HG03175 (cell line): ENCODE results near the gene JAZF1.
"Not testable (repeated sequence)": the region's sequence is repeated elsewhere in the genome, so short reads cannot be mapped to it uniquely, and the experiment has no call there.

Source experiments
- ATAC-seq: cut with Tn5 transposase; IDR thresholded peaks from one replicate; pipeline ENCODE4 v1.9.1; 2021; ENCODE audit warnings: mild to moderate bottlenecking, moderate library complexity; ENCODE audit not compliant: unreplicated experiment

Gene JAZF1

DNA sequence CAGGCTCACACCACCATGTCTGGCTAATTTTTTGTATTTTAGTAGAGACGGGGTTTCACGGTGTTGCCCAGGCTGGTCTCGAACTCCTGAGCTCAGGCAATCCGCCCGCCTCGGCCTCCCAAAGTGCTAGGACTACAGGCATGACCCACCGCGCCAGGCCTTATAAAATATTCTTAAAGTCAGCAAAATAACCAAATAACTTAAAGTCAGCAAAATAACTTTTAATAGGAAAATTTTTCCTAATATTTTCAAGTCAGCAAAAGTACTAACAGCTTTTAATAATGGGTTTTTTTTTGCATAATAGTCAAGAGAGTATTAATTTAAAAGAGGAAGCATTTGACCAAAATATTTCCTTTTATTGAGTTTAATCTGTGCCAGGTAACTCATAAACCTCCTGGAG lies 258.2 kb downstream of the JAZF1 start:
- not testable (repeated sequence) for ATAC-seq

DNA sequence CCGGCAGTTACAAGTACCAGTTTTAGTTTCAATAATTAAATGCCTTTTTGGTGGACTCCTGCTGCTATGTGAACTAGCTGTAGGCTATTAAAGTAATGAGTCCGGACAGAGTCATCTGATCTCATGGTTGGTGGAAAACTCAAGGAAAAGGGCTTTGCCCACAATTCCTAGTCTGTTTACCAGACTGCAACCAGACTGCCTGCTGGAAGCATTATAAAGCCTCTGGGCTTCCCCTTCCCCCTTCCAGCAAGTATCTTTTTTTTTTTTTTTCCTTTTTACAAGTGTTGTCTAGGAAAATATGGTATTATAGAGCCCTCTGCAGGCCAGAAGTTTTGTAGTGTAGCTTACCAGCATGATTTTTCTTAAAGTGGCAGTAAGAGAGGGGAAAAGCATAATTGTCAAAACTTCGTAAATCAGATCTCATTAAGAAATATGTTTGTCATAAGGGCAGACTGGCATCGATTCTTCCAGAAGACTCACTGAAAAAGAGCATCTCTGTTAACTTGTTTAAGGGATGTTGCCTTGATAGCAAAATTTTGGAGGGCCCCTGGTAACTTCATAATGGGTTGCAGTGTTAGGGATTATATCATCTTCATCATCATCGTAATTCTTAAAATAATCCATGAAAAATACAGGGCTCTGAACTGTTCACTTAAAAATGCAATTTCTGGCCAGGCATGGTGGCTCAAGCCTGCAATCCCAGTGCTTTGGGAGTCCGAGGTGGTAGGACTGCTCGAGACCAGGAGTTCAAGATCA lies 259.3 kb downstream of the JAZF1 start:
- ATAC-seq, result peak; percentile 36

DNA sequence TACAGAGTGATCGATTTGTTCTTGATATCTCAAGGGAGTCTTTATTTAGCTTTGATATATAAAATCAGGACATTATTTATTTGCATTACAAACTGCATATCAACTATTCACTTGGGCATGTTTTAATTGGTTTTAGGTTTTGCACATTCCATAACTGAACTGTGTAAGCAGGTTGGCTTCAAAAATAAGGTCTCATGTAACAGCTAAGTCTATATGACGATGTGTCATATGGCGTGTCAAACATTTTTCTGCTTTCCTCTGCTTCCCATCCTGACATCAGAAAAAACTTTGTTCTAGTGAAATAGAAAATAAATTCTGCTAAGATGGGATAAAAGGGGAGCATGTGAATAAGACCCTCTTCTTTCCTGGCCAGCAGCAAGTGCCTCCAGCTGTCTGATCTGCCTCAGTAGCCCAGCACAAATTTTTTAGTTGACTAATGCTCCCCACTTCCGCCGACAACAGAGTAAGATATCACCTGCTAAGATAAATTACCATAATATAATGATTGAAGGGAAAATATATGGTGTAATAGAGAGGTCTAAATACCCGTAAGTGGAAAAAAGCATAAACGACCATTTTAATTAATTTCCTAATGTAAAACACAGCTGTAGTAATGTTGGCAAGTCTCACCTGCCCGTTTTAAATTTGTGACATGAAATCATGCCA lies 260.2 kb downstream of the JAZF1 start:
- no peak for ATAC-seq

DNA sequence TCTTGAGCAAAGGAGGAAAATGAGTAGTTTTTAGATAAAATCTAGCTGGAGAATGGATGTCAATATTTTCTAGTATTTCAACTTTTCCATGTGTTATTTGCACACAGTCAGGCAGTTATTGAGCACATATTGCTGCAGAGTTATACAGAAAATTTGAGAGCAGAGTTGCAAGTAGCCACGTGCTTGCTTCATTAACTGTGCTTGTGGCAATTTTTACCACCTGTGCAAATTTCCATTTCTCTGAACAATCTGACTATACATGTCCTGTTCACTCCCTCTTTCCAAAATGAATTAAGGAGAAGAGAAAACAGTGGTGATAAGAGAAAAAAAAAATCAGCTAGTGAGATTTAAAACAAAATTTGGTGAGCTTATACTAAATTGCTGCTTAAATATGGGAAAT lies 262.1 kb downstream of the JAZF1 start:
- ATAC-seq, result no peak

DNA sequence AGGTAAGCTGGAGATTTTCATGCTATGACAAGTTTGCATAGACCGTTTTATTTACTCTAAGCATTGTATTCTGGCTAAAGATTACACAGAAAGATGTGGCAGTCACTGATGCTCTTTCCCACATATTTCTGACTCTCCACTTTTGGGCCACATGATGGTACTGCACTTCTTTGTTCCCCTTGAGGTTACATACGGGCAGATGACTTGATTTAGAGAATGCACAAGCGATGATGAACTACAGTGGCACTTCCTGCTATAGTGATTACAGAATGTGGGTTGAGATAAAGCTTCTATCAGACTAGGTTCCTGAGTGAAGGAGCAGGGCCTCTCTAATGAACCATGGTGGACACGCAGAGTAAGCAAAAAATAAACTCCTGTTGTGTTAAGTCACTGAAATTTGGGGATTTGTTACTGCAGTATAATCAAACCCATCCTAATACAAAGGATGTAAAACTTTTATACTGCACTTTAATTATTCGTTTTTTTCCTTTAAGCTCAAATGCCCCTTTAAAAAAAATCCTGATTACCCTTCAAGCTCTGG lies 262.8 kb downstream of the JAZF1 start:
- ATAC-seq, result no peak

DNA sequence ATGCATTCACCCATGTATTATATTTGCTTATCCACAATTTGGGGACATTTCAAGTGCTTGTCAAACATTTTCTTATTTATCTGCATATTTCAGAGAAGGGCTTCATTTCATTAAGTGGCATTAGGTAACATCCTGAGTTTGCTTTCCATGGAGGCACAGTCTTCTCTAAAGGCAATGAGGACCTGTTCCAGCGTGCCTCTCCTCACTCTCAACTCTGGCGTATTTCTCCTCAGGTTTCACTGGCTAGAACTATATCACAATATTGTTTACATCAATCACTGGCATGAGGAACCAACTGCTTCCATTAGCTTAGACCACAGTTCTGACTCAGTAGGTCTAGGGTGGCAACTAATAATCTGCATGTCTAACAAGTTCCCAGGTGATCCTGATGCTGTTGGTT lies 263.5 kb downstream of the JAZF1 start:
- no peak for ATAC-seq

DNA sequence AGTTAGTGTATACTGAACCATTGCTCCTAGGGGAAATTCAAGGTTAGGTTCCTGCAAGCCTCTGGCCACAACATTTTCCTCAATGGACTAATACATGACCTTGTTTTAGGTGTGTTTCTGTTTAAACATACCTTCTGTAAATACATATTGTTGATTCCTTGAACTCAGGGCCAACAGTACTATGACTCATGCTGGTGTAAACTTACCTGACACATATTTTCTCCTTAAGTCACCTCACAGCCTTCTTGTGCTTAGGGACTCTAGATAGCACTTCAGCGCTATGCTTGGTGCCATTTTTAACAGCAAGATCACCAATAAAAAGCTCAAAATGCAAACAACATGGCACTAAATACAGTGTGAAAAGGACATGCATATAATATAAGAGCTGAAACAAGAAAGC lies 264.2 kb downstream of the JAZF1 start:
- ATAC-seq, result no peak

DNA sequence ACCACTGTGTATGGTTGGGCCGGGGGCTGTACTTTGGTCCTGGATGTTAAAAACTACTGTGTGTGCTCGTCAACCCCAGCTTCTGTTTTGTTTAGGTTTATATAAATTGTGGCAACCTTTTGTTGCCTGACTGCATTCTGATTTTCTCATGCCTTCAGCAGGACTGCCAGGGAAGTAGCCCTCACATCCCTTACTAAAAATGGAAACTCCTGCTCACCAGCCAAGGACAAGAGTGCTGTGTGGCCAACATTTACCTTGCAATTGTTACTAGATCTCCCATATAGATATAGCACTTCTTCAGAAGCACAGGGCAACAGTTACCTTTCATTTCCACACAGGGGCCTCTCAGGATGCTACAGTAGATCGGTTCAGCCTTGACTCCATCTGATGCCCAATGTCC lies 266.2 kb downstream of the JAZF1 start:
- ATAC-seq, result no peak

DNA sequence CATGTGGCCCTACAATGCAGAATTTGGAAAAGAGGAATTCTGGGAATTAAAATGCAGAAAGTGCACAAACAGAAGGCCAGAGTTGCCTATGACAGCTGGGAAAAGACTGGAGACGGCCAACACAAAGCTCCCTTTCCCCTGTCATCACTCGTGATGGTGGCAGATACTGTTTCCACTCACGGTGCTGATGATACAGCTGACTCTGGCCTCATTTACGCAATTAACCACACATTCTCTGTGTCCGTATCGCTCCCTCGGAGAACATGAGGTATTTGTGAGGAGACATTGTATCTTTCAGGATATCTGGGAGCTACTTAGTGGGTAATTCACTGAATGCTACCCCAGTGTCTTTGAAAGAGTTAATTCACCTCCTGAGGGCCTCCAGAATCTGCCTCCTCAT lies 267.8 kb downstream of the JAZF1 start:
- ATAC-seq, result no peak

DNA sequence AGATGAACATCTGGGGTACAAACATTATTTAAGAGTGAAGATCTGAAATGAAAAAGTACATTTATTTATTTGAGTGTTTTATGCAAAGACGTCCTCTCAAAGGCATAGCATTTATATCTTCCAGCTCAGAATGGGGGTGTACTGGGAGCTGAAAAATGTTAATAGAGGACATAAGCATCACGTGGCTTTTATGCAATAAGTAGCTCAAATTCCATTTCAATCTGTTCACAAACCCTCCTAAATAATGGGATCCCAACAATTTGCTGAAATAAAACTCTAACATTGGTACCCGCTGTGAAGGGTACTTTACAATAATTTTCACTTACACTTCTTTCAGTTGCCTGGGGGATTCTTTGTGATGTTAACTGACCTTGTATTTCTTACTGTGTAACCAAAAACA lies 268.7 kb downstream of the JAZF1 start:
- ATAC-seq, result no peak

DNA sequence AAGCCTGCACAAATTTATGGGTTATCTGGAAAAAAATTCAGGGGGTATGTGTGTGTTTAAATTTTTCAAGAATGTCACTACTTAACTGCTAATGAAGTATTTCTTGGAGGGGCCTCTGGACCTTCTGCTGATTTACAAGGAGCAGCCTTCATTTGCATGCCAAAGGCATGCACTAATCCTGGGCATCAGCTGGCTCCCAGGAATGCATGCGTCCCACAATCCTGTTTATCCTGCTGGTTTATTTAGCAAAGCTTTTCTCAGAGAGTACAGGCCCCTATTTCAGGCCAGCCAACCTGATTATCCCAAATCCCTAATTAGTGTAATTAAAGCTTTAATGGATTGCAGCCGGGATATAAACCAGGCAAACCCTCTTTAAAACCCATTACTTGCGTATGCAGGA lies 270.3 kb downstream of the JAZF1 start:
- no peak for ATAC-seq

DNA sequence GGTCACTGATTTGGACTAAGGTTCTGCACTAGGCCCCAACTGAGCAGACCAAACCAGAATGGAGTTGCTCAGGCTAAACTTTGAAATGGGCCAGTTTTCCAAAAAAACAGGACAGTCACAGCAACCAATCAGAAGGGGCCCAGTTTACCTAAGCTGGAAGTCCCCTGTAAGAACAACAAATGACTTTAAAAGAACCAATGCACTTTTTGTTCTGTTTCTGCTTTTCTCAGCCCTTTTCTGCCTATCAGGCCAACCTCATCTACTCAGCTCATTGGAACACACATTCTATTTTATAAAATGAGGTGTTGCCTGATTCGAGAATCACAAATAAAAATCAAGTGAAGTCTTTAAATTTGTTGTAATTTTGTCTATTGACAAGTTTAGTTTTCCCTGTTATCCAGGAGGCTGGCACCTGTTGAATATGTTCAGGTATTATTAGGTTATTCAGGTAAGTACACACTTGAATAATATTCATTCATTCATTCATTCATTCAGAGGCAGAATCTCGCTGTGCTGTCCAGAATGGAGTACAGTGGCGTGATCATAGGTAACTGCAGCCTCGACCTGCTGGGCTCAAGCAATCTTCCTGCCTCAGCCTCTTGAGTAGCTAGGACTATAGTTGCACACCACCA lies 271.9 kb downstream of the JAZF1 start:
- ATAC-seq, result no peak

DNA sequence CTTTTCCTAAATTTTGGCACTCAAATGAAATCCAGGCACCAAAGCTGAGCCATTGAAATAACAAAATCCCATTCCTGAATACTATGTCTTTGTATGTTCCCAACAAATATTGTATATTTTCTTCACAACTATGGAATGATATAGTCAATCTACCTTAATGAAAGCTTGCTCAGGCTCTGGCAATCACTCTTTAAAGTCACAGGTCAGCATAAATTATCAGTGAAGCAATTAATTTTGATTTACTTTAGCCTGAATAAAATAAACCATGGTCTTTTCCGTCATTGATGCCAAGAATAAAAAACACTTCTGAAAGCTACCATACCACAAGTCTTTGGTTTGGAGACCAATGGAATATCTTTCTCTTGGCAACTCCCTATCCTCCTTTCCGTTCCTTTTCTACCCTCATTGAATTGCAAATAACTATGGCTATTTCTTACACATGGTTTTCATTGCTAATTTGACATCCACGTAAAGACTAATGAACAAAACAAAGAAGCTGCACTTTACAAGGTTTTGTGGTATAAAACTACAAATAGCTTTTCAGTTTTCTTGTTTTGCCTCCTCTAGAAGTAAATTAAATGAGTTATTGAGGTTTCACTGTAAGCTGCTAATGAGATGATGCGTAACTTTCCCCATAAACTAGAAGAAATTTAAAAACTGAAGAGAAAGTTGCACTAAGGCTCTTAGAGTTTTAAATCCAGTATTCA lies 274.1 kb downstream of the JAZF1 start:
- ATAC-seq, result no peak

DNA sequence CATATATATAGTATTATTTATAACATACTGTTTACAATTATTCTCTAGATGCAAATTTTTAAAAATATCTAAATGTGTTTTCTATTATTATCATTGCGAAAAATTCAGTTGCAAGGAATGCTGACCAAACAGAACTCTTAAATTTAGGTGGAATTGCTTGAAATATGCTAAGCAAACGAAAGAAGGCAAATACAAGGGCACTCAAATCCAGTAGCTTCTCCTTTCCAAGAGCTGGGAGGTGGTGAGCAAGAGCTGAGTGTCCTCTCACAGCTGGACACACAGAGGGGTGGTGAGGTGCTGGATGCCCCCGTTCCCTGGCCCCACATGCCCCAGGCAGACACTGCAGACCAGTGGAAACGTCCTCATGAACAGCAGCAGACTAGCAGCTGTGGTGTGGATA lies 274.6 kb downstream of the JAZF1 start:
- ATAC-seq, result no peak

DNA sequence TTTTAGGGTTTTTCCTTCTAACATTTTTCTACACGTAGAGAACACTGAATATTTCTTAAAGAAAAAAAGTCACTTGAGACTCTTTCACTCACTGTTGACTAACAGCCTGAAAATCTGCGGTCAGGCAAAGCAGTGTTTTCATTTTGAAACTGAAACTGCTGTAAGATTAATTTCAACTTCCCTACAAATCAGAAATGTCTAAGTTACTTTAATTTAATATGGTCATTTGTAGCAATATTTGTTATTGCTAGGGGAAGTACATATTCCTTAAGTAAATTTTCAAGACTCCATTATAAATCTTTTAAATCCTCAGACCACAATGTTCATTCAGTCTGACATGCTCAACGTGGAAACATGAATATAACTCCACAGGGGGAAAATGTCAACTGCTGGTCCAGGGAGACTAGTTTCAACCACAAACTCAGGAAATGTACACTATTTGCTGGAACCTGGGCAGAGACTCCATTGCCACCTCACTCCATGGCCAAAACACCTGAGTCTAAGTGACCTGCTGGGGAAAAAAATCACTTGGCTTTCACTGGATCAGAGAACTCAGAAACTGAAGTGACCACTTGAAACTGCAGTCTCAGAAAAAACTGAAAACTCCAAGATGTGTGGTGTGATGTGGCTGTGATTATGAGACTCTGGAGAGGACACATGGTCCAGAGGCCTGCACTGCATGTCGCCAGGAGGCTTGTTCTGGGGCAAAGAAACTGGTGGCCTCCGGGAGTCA lies 279.4 kb downstream of the JAZF1 start:
- ATAC-seq, result peak; percentile 82

DNA sequence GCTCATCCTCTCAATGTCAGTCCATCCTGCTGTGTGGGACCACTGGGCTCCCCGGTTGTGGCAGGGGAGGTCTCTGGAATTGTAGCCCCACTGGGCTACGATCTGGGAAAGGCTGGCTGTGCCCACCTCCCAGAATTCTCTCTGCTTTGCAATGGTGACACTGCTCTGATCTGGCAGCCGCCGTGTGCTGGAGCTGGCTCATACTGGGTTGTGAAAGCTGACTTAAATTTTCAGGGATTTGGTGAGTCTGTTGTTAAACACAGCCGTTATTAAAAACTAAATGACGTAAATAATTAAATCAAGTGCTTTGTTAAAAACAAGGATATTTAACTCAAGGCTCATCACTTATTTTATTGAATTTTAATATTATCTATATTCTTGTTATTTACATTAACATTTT lies 280.6 kb downstream of the JAZF1 start:
- no peak for ATAC-seq

DNA sequence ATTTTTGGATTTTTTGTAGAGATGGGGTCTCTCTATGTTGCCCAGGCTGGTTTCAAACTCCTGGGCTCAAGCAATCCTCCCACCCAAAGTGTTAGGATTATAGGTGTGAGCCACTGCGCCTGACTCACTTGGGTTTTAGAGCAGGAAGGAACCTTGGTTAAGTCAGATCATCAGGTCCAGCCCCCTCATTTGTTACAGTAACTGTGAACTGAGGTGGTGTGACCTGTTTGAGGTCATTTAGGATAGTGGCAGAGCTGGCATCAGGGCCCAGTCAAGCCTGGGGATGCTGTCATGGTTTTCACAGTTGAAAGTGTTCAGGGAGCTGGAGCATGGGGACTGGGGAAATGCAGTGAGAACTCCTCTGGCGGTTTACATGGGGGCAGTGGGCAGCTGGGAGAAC lies 281.0 kb downstream of the JAZF1 start:
- no peak for ATAC-seq

DNA sequence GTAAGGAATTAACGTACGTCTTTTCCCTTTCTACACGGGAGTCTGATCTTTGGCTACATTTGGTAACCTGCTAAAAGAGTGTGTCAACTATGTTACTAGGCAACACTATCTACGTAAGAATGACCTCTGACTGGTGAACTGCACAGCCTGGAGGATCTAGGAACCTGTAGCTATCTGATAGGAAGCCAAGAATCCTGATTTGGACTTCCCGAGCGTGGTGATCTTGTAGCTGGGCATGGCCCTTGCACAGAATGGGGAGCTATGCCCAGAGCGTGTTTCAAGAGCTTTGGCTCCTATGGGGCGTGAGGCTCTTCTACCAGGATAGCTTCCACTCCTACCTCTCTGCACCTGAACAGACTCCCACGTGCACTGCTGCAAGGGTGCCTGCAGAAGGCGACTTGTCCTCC lies 283.2 kb downstream of the JAZF1 start:
- no peak for ATAC-seq

DNA sequence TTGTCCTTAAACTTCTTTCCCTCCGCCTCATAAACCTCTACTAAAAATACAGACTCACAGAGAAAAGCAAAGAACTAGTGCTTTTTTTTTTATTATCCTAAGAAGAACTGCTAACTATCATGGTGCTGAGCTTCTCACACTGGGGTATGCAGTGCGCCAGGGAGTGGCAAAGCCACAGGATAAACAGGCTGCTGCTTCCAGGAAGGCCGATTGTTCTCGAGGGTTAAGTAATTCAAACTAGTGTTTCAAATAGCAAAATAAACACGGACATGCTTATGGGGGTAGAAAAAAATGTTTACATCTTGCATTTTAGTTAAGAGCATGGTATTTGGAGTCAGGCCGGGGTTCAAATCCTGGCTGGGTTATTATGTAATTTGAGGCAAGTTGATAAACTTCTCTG lies 283.6 kb downstream of the JAZF1 start:
- no peak for ATAC-seq

DNA sequence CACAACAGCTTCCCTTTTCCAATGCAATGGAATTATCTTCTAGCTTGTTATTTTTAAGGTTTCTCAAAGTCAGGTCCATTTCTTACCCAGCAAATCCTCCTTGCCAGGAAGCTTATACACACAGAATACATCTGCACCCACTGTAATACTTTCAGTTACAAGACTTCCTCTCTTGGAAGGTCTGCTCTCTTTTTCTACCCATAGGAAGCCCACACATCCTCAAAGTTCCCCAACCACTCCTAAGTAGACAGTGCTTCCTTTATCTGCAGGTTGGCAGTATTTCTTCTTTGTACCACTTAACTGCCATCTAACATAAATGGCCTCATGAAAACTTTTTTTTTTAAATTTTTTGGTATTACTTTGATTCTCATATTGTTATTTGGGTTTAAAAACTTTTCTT lies 285.0 kb downstream of the JAZF1 start:
- ATAC-seq, result no peak
